ENCODE measurements around the gene SH2D5. TPM values are rescaled to one million over a fixed set of nuclear protein-coding genes. Genes with fewer than 3 reads are reported as not detected.

SH2D5 gene
- total and polyA plus RNA-seq, 5 donors from 2014 or later, result not detected

DNA sequence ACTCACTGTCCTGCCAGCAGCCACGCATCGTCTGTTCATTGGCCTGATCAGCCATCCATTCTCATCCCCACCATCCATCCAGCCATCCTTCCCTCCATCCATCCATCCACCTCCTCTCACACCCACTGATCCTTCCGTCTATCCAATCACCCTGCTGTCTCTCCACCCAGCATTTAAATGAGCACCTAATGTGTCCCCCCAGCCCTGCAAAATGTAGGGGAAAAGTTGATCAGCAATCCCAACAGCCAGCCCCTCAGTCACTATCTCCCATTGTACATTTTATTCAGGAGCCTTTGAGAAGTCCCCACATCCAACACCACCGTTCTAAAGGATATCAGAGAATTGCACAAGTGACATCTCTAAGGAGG, 60.3 kb downstream of the SH2D5 start:
- H3K27me3 ChIP-seq (ENCODE audit: control insufficient read depth, insufficient read depth, low read length), result peaks cover 3% of the 10 kb centered on the region
- no peaks in the 10 kb centered on the region for H3K36me3 Mint-ChIP-seq
- H3K4me1 Mint-ChIP-seq, result no peaks in the 10 kb centered on the region
- no peak for ATAC-seq (ENCODE audit: low read depth in 2 of 2)
- H3K27ac Mint-ChIP-seq, result no peak overlapping the region
- H3K9me3 ChIP-seq (ENCODE audit: control insufficient read depth in 2 of 2, low read length in 2 of 2), result no peaks in the 10 kb centered on the region
- H3K36me3 ChIP-seq (ENCODE audit: control insufficient read depth, insufficient read depth, low read length), result no peaks in the 10 kb centered on the region
- H3K4me1 ChIP-seq (ENCODE audit: control insufficient read depth, insufficient read depth, low read length, poor library complexity, severe bottlenecking), result no peaks in the 10 kb centered on the region
- H3K27me3 Mint-ChIP-seq, result peaks cover 13% of the 10 kb centered on the region
- no peak overlapping the region for H3K4me3 Mint-ChIP-seq
- no peak for DNase-seq
- no peak overlapping the region for H3K4me3 ChIP-seq (ENCODE audit: low read depth, low read length)
- peaks cover 0 to 2% (median 0%) of the 10 kb centered on the region in 7 donors for H3K9me3 Mint-ChIP-seq
- no peak overlapping the region for H3K27ac ChIP-seq (ENCODE audit: insufficient read depth, low read length, poor library complexity, severe bottlenecking)

DNA sequence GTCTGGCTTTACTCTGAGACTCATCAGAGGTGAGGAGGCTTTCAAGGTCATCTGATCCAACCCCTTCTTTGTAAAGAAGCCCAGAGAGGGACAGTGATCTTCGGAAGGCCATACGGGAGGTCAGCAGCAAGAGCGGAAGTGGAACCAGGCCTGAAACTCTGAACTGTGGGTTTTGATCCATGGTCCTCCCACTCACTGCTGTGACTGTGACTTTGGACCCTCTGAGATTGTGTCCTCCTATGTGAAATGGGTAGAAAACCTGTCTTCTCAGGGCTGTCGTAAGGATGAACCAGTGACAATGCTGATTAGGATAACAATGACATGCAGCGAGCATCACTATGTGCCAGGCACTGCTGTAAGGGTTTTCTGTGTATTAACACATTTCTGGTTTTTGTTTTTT, 61.6 kb downstream of the SH2D5 start:
- Mint-ChIP-seq H3K4me1 (peaks cover 0 to 5% (median 2%) of the 10 kb centered on the region in 4 donors), H3K4me3 (no peak overlapping the region), H3K9me3 (peaks cover 0 to 2% (median 0%) of the 10 kb centered on the region in 7 donors), H3K27ac (no peak overlapping the region), H3K27me3 (peaks cover 7% of the 10 kb centered on the region), H3K36me3 (no peaks in the 10 kb centered on the region)
- peaks cover 3% of the 10 kb centered on the region for H3K27me3 ChIP-seq (ENCODE audit: control insufficient read depth, insufficient read depth, low read length)
- H3K4me1 ChIP-seq (ENCODE audit: control insufficient read depth, insufficient read depth, low read length, poor library complexity, severe bottlenecking), result no peaks in the 10 kb centered on the region
- no peaks in the 10 kb centered on the region for H3K36me3 ChIP-seq (ENCODE audit: control insufficient read depth, insufficient read depth, low read length)
- no peak overlapping the region for H3K27ac ChIP-seq (ENCODE audit: insufficient read depth, low read length, poor library complexity, severe bottlenecking)
- no peak overlapping the region for H3K4me3 ChIP-seq (ENCODE audit: low read depth, low read length)
- ATAC-seq (ENCODE audit: low read depth in 2 of 2) (no peak), DNase-seq (no peak)
- H3K9me3 ChIP-seq (ENCODE audit: control insufficient read depth in 2 of 2, low read length in 2 of 2), result no peaks in the 10 kb centered on the region

Other genes with a start within 250 kb of the SH2D5 start
- 1.7 TPM for gene CAMK2N1, start 246.5 kb downstream of the SH2D5 start, total RNA-seq
- under 1 TPM; 0.24 to 0.37 (median 0.29) TPM for gene CAMK2N1, start 246.5 kb downstream of the SH2D5 start, polyA plus RNA-seq
- gene MUL1, start 224.6 kb downstream of the SH2D5 start, total RNA-seq, result 20.4 TPM
- 10 to 100 TPM; 30.9 to 47.0 (median 35.3) TPM for gene MUL1, start 224.6 kb downstream of the SH2D5 start, polyA plus RNA-seq
- not detected for gene FAM43B, start 180.1 kb downstream of the SH2D5 start, total RNA-seq
- not detected for gene FAM43B, start 180.1 kb downstream of the SH2D5 start, polyA plus RNA-seq
- gene CDA, start 143.6 kb downstream of the SH2D5 start, total RNA-seq, result not detected
- gene CDA, start 143.6 kb downstream of the SH2D5 start, polyA plus RNA-seq, result under 1 TPM in 2 of 4 donors, not detected in 2; 0.21 to 0.57 TPM
- 15.4 TPM for gene PINK1, start 99.2 kb downstream of the SH2D5 start, total RNA-seq
- gene PINK1, start 99.2 kb downstream of the SH2D5 start, polyA plus RNA-seq, result 10 to 100 TPM; 18.8 to 23.0 (median 19.5) TPM
- 103 TPM for gene DDOST, start 71.3 kb downstream of the SH2D5 start, total RNA-seq
- gene DDOST, start 71.3 kb downstream of the SH2D5 start, polyA plus RNA-seq, result 100 to 1,000 TPM; 254 to 283 (median 259) TPM
- gene KIF17, start 14.7 kb downstream of the SH2D5 start, total RNA-seq, result not detected
- not detected for gene KIF17, start 14.7 kb downstream of the SH2D5 start, polyA plus RNA-seq
- 284 TPM for gene HP1BP3, start 54.6 kb upstream of the SH2D5 start, total RNA-seq
- 100 to 1,000 TPM; 170 to 258 (median 214) TPM for gene HP1BP3, start 54.6 kb upstream of the SH2D5 start, polyA plus RNA-seq